Activated CD4-positive, alpha-beta memory T cell treated with anti-CD3 and anti-CD28 coated beads, Interleukin-2, amount 10 ng/mL, durations not matched to agents 7 days and 5 days (primary cell): ENCODE data around the gene NT5E. TPM values are rescaled to one million over a fixed set of nuclear protein-coding genes. Genes with fewer than 3 reads are reported as not detected.

ENCODE experiments used
- CTCF ChIA-PET: fragments of 350-600 bp; sonication (Branson Sonifier 250); formaldehyde crosslinking; loops from one replicate; lab custom pipeline; 2021; ENCODE audit warnings: antibody characterized with exemption, inconsistent platforms; lab: Charles Lee
- POLR2A ChIA-PET: fragments of 350-600 bp; sonication (Branson Sonifier 250); formaldehyde crosslinking; loops from one replicate; lab custom pipeline; 2021; ENCODE audit warnings: antibody characterized with exemption; lab: Charles Lee
- DNase-seq: peaks from one replicate; pipeline ENCODE4 v3.0.0-alpha.2; 2020
- H3K27ac Mint-ChIP-seq: one replicate; pipeline ENCODE4 v1.8.0; 2021; ENCODE audit warnings: mild to moderate bottlenecking, mixed read lengths
- H3K27me3 Mint-ChIP-seq: one replicate; pipeline ENCODE4 v1.8.0; 2021; ENCODE audit warnings: mixed read lengths
- H3K36me3 Mint-ChIP-seq: one replicate; pipeline ENCODE4 v1.8.0; 2021; ENCODE audit warnings: low read depth, mixed read lengths
- H3K4me1 Mint-ChIP-seq: one replicate; pipeline ENCODE4 v1.8.0; 2021; ENCODE audit warnings: mixed read lengths
- H3K4me3 Mint-ChIP-seq: one replicate; pipeline ENCODE4 v1.8.0; 2021; ENCODE audit warnings: mild to moderate bottlenecking, mixed read lengths
- H3K9me3 Mint-ChIP-seq: one replicate; pipeline ENCODE4 v1.8.0; 2021; ENCODE audit warnings: mixed read lengths
- total RNA-seq, 2 experiments: library from RNA; stranded (reverse); gene quantifications; one replicate each; pipeline ENCODE4 v1.2.3, GENCODE V29; 2021

Gene NT5E
- total RNA-seq, 2 experiments from 2014 or later = 2.4 to 3.4 TPM

DNA sequence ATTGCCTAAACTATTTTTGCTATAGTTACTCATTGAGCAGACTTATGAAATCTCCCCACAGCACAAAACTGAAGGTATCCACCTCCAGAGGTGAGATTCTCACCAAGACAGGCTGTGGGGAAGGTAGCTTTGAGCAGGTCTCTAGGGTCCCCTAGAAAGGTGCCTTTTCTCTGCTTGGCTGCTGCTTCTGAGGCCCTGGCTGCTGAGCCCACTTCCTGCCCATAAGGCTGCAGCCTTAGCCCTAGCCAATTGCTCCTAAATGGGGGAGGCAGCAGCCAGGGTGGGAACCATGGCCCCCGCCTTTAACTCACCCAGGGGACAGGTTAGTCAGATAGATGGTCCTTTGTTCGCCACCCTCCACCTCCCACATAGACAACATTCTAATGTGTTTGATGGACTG is 3.6 kb downstream of the NT5E start:
- peaks cover 35% of the 10 kb centered on the region for H3K4me1 Mint-ChIP-seq
- H3K27ac Mint-ChIP-seq = no peak overlapping the region
- no peaks in the 10 kb centered on the region for H3K9me3 Mint-ChIP-seq
- no peaks in the 10 kb centered on the region for H3K36me3 Mint-ChIP-seq
- CTCF ChIA-PET = interaction anchor here (2.1 kb wide), 1 partner anchor 30 kb away, joined by 10 read pairs; no protein-coding TSS in a partner anchor
- H3K27me3 Mint-ChIP-seq = peaks cover 65% of the 10 kb centered on the region
- no peak overlapping the region for H3K4me3 Mint-ChIP-seq
- no peak for DNase-seq
- POLR2A ChIA-PET = interaction anchor here (1.2 kb wide), 1 partner anchor 225 kb away, joined by 5 read pairs; no protein-coding TSS in a partner anchor

DNA sequence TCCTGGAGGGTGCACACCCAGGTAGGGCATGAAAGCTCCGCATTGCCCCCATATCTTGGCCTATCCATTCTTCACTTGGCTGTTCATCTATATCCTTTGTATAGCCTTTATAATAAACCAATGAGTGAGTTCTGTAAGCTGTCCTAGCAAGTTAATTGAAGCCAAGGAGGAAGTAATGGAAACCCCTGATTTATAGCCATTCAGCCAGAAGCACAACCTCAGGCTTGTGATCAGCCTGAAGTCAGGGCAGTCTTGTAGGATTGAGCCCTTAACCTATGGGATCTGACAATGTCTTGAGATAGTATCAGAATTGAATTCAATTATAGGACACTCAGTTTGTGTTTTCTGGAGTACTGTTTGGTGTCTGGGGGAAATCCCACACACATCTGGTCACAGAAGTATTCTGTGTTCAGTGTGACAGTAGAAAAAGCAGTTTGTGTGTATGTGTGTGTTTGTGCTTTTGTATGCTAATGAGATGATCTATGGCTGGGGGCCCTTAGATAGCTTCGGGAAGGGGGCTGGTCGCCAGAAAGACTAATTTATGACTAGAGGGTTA is 5.7 kb downstream of the NT5E start:
- no peak overlapping the region for H3K27ac Mint-ChIP-seq
- DNase-seq = no peak
- H3K36me3 Mint-ChIP-seq = no peaks in the 10 kb centered on the region
- H3K4me1 Mint-ChIP-seq = peaks cover 37% of the 10 kb centered on the region
- peaks cover 51% of the 10 kb centered on the region for H3K27me3 Mint-ChIP-seq
- no peak overlapping the region for H3K4me3 Mint-ChIP-seq
- ChIA-PET CTCF (interaction anchor here (2.1 kb wide), 1 partner anchor 28 kb away, joined by 10 read pairs; no protein-coding TSS in a partner anchor), POLR2A (interaction anchor here (0.7 kb wide), 1 partner anchor 187 kb away, joined by 4 read pairs; the partner anchor contains the start of gene SYNCRIP)
- H3K9me3 Mint-ChIP-seq = no peaks in the 10 kb centered on the region

GRCh38 chr6:85456782-85457181 is 6.9 kb downstream of the NT5E start:
- no peak overlapping the region for H3K27ac Mint-ChIP-seq
- no peak for DNase-seq
- H3K4me3 Mint-ChIP-seq = no peak overlapping the region
- CTCF ChIA-PET = no interaction called here
- H3K4me1 Mint-ChIP-seq = peaks cover 39% of the 10 kb centered on the region
- H3K27me3 Mint-ChIP-seq = peaks cover 39% of the 10 kb centered on the region
- H3K36me3 Mint-ChIP-seq = no peaks in the 10 kb centered on the region
- POLR2A ChIA-PET = no interaction called here
- H3K9me3 Mint-ChIP-seq = no peaks in the 10 kb centered on the region

GRCh38 chr6:85458184-85458583 is 8.3 kb downstream of the NT5E start:
- Mint-ChIP-seq H3K27ac (no peak overlapping the region), H3K27me3 (peaks cover 37% of the 10 kb centered on the region), H3K36me3 (no peaks in the 10 kb centered on the region), H3K4me3 (no peak overlapping the region), H3K4me1 (peaks cover 49% of the 10 kb centered on the region), H3K9me3 (no peaks in the 10 kb centered on the region)
- no peak for DNase-seq
- CTCF ChIA-PET = interaction anchor here (1.4 to 1.9 kb wide), 2 partner anchors 9 to 25 kb away, joined by 4 read pairs; partner anchors contain the start of gene NT5E
- POLR2A ChIA-PET = interaction anchor here (0.7 to 1.7 kb wide), 2 partner anchors 143 to 220 kb away, joined by 3 to 4 read pairs; no protein-coding TSS in a partner anchor

- Mint-ChIP-seq H3K27me3 (peaks cover 38% of the 10 kb centered on the region), H3K4me3 (no peak overlapping the region), H3K4me1 (peaks cover 49% of the 10 kb centered on the region), H3K36me3 (no peaks in the 10 kb centered on the region), H3K9me3 (no peaks in the 10 kb centered on the region), H3K27ac (no peak overlapping the region)
- DNase-seq = no peak
- CTCF ChIA-PET = interaction anchor here (1.4 to 1.9 kb wide), 2 partner anchors 9 to 24 kb away, joined by 4 read pairs; partner anchors contain the start of gene NT5E
- POLR2A ChIA-PET = interaction anchor here (1.7 kb wide), 1 partner anchor 220 kb away, joined by 4 read pairs; no protein-coding TSS in a partner anchor
Observed at GRCh38 chr6:85458782-85459181, 8.9 kb downstream of the NT5E start.

DNA sequence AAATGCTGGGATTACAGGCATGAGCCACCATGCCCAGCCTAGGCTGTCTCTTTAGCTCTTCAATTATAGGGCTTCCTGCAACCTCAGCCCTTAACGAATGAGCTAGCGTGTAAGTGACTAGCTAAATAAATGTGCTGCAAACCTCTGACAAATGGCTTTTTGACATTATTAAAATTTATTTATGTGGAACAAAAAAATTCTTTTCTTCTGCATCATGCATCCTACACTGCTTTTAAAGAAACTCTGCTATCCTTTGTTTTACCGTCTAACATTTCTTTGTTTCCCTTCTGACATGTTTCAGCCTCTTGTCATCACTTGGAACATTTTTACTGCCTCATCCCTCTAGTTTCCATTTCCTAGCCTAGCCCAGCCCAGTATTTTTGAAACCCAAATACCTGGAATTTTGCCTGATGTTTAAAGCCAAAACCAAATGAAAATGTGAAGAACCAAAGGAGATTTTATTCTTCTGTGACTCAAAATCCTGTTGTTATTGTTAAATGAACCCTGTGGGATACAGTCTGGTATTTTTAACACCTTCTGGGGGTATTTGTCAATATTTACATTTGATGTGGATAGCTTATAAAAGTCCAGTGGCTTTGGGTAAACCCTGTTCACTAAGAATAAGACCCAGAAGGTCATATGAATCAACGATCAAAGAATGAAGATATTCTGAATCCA is 9.5 kb downstream of the NT5E start:
- Mint-ChIP-seq H3K27me3 (peaks cover 33% of the 10 kb centered on the region), H3K27ac (no peak overlapping the region), H3K4me1 (peaks cover 53% of the 10 kb centered on the region), H3K4me3 (no peak overlapping the region), H3K36me3 (no peaks in the 10 kb centered on the region), H3K9me3 (no peaks in the 10 kb centered on the region)
- ChIA-PET CTCF (interaction anchor here (1.4 to 1.9 kb wide), 2 partner anchors 10 to 23 kb away, joined by 4 read pairs; partner anchors contain the start of gene NT5E), POLR2A (no interaction called here)
- DNase-seq = no peak

DNA sequence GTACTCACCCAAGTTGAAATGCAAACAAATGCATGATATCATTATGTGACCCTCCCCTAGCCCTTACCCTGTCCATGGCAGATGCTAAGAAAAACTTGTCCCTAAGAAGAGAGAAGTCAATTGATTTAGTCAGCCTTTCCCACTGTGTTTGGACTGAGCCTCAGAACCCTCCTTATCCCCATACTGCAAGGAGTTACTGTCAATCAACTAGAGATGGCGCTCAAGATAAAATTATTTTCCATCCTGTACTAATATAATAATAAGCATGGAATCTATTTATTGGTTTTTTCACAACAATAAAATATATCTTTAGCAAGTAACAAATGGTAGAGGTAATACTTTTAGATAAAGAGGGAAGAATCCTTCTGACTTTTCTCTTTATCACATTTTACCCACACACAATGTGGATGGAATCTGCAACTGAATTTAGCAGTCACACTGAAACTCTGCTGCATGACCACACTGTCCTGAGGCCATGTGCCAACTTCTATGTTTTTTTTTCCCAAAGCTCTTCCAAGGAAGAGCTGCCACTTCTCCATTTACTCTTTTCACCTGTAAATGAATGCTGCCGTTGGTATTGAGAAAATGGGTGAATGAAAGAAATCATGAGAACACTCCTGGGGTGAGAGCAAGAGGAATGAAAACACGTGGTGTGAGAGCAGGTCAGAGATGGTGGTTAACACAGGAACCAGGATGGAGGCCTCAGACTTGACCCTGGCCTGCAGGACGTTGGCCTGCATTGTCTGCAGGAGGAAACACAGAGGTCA is 10.5 kb downstream of the NT5E start:
- DNase-seq = no peak
- CTCF ChIA-PET = interaction anchor here (1.4 kb wide), 1 partner anchor 22 kb away, joined by 4 read pairs; no protein-coding TSS in a partner anchor
- H3K9me3 Mint-ChIP-seq = no peaks in the 10 kb centered on the region
- no peaks in the 10 kb centered on the region for H3K36me3 Mint-ChIP-seq
- POLR2A ChIA-PET = no interaction called here
- H3K27me3 Mint-ChIP-seq = peaks cover 30% of the 10 kb centered on the region
- peak overlapping the region; percentile 81 for H3K27ac Mint-ChIP-seq
- peaks cover 63% of the 10 kb centered on the region for H3K4me1 Mint-ChIP-seq
- H3K4me3 Mint-ChIP-seq = no peak overlapping the region

GRCh38 chr6:85460921-85461797 is 11.3 kb downstream of the NT5E start:
- Mint-ChIP-seq H3K9me3 (no peaks in the 10 kb centered on the region), H3K4me1 (peaks cover 71% of the 10 kb centered on the region), H3K27me3 (peaks cover 23% of the 10 kb centered on the region), H3K27ac (peak overlapping the region; percentile 81), H3K36me3 (no peaks in the 10 kb centered on the region), H3K4me3 (no peak overlapping the region)
- POLR2A ChIA-PET = interaction anchor here (0.7 to 1.8 kb wide), 4 partner anchors 12 to 217 kb away, joined by 3 to 8 read pairs (median 6); partner anchors contain the start of genes NT5E and SYNCRIP
- CTCF ChIA-PET = interaction anchor here (0.5 to 6.2 kb wide), 2 partner anchors 21 to 130 kb away, joined by 4 to 35 read pairs; no protein-coding TSS in a partner anchor
- peak; percentile 68 for DNase-seq

- no peak for DNase-seq
- POLR2A ChIA-PET = interaction anchor here (0.7 to 1.8 kb wide), 4 partner anchors 12 to 217 kb away, joined by 3 to 8 read pairs (median 6); partner anchors contain the start of genes NT5E and SYNCRIP
- Mint-ChIP-seq H3K4me1 (peaks cover 73% of the 10 kb centered on the region), H3K27me3 (peaks cover 17% of the 10 kb centered on the region), H3K9me3 (no peaks in the 10 kb centered on the region), H3K4me3 (no peak overlapping the region), H3K36me3 (no peaks in the 10 kb centered on the region), H3K27ac (peak overlapping the region; percentile 81)
- CTCF ChIA-PET = interaction anchor here (0.5 to 6.2 kb wide), 2 partner anchors 20 to 131 kb away, joined by 4 to 35 read pairs; no protein-coding TSS in a partner anchor
Observed at GRCh38 chr6:85461798-85462170, 11.9 kb downstream of the NT5E start.

GRCh38 chr6:85462673-85463072 is 12.8 kb downstream of the NT5E start:
- CTCF ChIA-PET = interaction anchor here (1.3 to 6.2 kb wide), 2 partner anchors 11 to 19 kb away, joined by 3 to 35 read pairs; no protein-coding TSS in a partner anchor
- POLR2A ChIA-PET = interaction anchor here (0.6 to 1.8 kb wide), 3 partner anchors 13 to 216 kb away, joined by 3 to 8 read pairs (median 7); partner anchors contain the start of gene NT5E
- no peaks in the 10 kb centered on the region for H3K9me3 Mint-ChIP-seq

DNA sequence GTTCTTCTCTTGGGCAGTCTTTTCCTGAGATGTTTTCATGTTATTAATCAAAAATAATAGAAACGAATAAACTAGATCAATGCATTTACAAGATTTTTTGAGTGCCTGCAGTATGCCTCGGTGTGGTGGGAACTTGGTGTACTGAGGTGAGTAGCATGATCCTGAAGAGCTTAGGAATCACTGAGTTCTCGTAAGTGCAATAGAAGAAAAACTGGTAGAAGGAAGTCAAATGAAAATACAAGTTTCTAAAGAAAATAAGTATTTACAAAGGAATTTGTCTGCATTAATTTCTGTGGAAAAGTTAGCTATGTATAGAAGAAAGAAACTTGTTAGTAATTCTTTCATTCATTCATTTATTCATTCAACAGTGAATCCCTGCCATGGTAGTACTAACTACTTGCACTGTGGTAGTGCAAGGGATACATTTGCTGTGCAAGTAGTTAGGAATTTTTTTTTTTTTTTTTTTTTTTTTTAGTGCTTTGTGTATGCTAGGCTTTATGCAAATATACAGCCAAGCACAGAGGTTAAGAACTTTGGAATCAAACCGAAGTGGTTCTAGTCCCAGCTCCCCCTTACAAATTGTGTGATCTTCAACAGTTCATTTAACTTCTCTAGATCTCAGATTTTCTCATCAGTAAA is 13.9 kb downstream of the NT5E start:
- H3K27ac Mint-ChIP-seq = peak overlapping the region; percentile 21
- H3K4me3 Mint-ChIP-seq = no peak overlapping the region
- ChIA-PET POLR2A (interaction anchor here (1.0 kb wide), 1 partner anchor 12 kb away, joined by 3 read pairs; no protein-coding TSS in a partner anchor), CTCF (interaction anchor here (0.7 to 6.2 kb wide), 3 partner anchors 14 to 616 kb away, joined by 3 to 35 read pairs (median 4); partner anchors contain the start of gene NT5E)
- no peaks in the 10 kb centered on the region for H3K36me3 Mint-ChIP-seq
- peaks cover 61% of the 10 kb centered on the region for H3K4me1 Mint-ChIP-seq
- no peaks in the 10 kb centered on the region for H3K9me3 Mint-ChIP-seq
- no peak for DNase-seq
- peaks cover 11% of the 10 kb centered on the region for H3K27me3 Mint-ChIP-seq

More at GRCh38 chr6:85462673-85463072, 12.8 kb downstream of the NT5E start:
- no peak for DNase-seq
- no peak overlapping the region for H3K4me3 Mint-ChIP-seq
- no peaks in the 10 kb centered on the region for H3K36me3 Mint-ChIP-seq
- peaks cover 14% of the 10 kb centered on the region for H3K27me3 Mint-ChIP-seq
- no peak overlapping the region for H3K27ac Mint-ChIP-seq
- peaks cover 70% of the 10 kb centered on the region for H3K4me1 Mint-ChIP-seq
